ENCODE measurements around the gene NRXN3. TPM values are rescaled to one million over a fixed set of nuclear protein-coding genes. Genes with fewer than 3 reads are reported as not detected.

NRXN3 gene
- total RNA-seq, 1 donor from 2014 or later: 5.9 TPM

GRCh38 chr14:79840831-79841230, 1670.7 kb downstream of the NRXN3 start:
- no peaks in the 10 kb centered on the region for H3K36me3 Mint-ChIP-seq
- H3K4me1 Mint-ChIP-seq: peaks cover 10% of the 10 kb centered on the region
- no peak for TF ChIP-seq EZH2 (IDR thresholded peaks at IDR 0.05)
- TF ChIP-seq EZH2phosphoT487 (IDR thresholded peaks at IDR 0.05): no peak
- TF ChIP-seq CTCF (IDR thresholded peaks at IDR 0.05): no peak
- no peaks in the 10 kb centered on the region for H3K9me3 Mint-ChIP-seq
- H3K4me3 ChIP-seq: no peak overlapping the region
- H3K27ac ChIP-seq: no peak overlapping the region
- no peaks in the 10 kb centered on the region for H3K36me3 ChIP-seq
- DNase-seq (ENCODE audit: low spot score): no peak
- no peak overlapping the region for H3K4me2 ChIP-seq
- no peak overlapping the region for H3K4me3 Mint-ChIP-seq
- H2AFZ ChIP-seq (replicated peaks): no peak overlapping the region
- H3K9me3 ChIP-seq (ENCODE audit: low read depth): no peaks in the 10 kb centered on the region
- H3K27me3 Mint-ChIP-seq (ENCODE audit: insufficient read depth, low read depth): no peaks in the 10 kb centered on the region
- H3K27me3 ChIP-seq: no peaks in the 10 kb centered on the region
- H3F3A ChIP-seq (ENCODE audit: low read depth): no peaks in the 10 kb centered on the region
- H3K27ac Mint-ChIP-seq: no peak overlapping the region
- H4K20me1 ChIP-seq (ENCODE audit: low read depth): no peaks in the 10 kb centered on the region
- no peaks in the 10 kb centered on the region for H3K79me2 ChIP-seq (ENCODE audit: low read depth)
- H3K4me1 ChIP-seq: peaks cover 5% of the 10 kb centered on the region
- no peak overlapping the region for H3K9ac ChIP-seq

GRCh38 chr14:79841433-79841832, 1671.3 kb downstream of the NRXN3 start:
- Histone ChIP-seq H3K9ac (no peak overlapping the region), H3K4me2 (no peak overlapping the region), H3K27me3 (no peaks in the 10 kb centered on the region), H3K79me2 (ENCODE audit: low read depth) (no peaks in the 10 kb centered on the region), H3K36me3 (no peaks in the 10 kb centered on the region), H4K20me1 (ENCODE audit: low read depth) (no peaks in the 10 kb centered on the region), H3K9me3 (ENCODE audit: low read depth) (no peaks in the 10 kb centered on the region), H3F3A (ENCODE audit: low read depth) (no peaks in the 10 kb centered on the region), H3K4me3 (no peak overlapping the region), H2AFZ (replicated peaks) (no peak overlapping the region), H3K27ac (no peak overlapping the region), H3K4me1 (no peaks in the 10 kb centered on the region)
- Mint-ChIP-seq H3K9me3 (no peaks in the 10 kb centered on the region), H3K36me3 (no peaks in the 10 kb centered on the region), H3K27ac (no peak overlapping the region), H3K27me3 (ENCODE audit: insufficient read depth, low read depth) (no peaks in the 10 kb centered on the region), H3K4me3 (no peak overlapping the region), H3K4me1 (peaks cover 4% of the 10 kb centered on the region)
- no peak for TF ChIP-seq EZH2 (IDR thresholded peaks at IDR 0.05)
- no peak for TF ChIP-seq EZH2phosphoT487 (IDR thresholded peaks at IDR 0.05)
- TF ChIP-seq CTCF (IDR thresholded peaks at IDR 0.05): no peak
- no peak for DNase-seq (ENCODE audit: low spot score)

- H4K20me1 ChIP-seq (ENCODE audit: low read depth): no peaks in the 10 kb centered on the region
- H3K4me3 Mint-ChIP-seq: no peak overlapping the region
Measured at GRCh38 chr14:79842270-79842669, 1672.1 kb downstream of the NRXN3 start.

More at GRCh38 chr14:79842270-79842669, 1672.1 kb downstream of the NRXN3 start:
- Histone ChIP-seq H3K27ac (no peak overlapping the region), H3F3A (ENCODE audit: low read depth) (no peaks in the 10 kb centered on the region), H3K9ac (no peak overlapping the region), H3K9me3 (ENCODE audit: low read depth) (no peaks in the 10 kb centered on the region), H3K79me2 (ENCODE audit: low read depth) (no peaks in the 10 kb centered on the region), H3K4me3 (no peak overlapping the region), H3K4me1 (no peaks in the 10 kb centered on the region), H3K27me3 (no peaks in the 10 kb centered on the region), H3K4me2 (no peak overlapping the region), H2AFZ (replicated peaks) (no peak overlapping the region), H3K36me3 (no peaks in the 10 kb centered on the region)
- Mint-ChIP-seq H3K9me3 (no peaks in the 10 kb centered on the region), H3K4me1 (peaks cover 5% of the 10 kb centered on the region), H3K27ac (no peak overlapping the region), H3K27me3 (ENCODE audit: insufficient read depth, low read depth) (no peaks in the 10 kb centered on the region), H3K36me3 (no peaks in the 10 kb centered on the region)
- no peak for DNase-seq (ENCODE audit: low spot score)
- TF ChIP-seq EZH2 (IDR thresholded peaks at IDR 0.05): no peak
- TF ChIP-seq EZH2phosphoT487 (IDR thresholded peaks at IDR 0.05): no peak
- TF ChIP-seq CTCF (IDR thresholded peaks at IDR 0.05): no peak
